ENCODE results near the gene SFTPB. TPM values are rescaled to one million over a fixed set of nuclear protein-coding genes. Genes with fewer than 3 reads are reported as not detected.

Gene SFTPB
- total RNA-seq, 6 experiments from 2014 or later: 0.06 to 1.1 (median 0.79) TPM; not detected in 2

Other genes with a start within 250 kb of the SFTPB start
- 1 to 10 TPM in 3 of 6 experiments, under 1 TPM in 1, not detected in 2; 0.40 to 3.7 (median 2.3) TPM for gene SH2D6, start 249.5 kb downstream of the SFTPB start, total RNA-seq
- gene MAT2A, start 129.0 kb downstream of the SFTPB start, total RNA-seq: 100 to 1,000 TPM in 3 of 6 experiments, 10 to 100 TPM in 3; 57.8 to 118 (median 102) TPM
- 100 to 1,000 TPM in 4 of 6 experiments, 10 to 100 TPM in 2; 89.6 to 238 (median 183) TPM for gene GGCX, start 106.7 kb downstream of the SFTPB start, total RNA-seq
- 100 to 1,000 TPM in 1 of 6 experiments, 10 to 100 TPM in 5; 59.5 to 107 (median 74.5) TPM for gene VAMP8, start 90.6 kb downstream of the SFTPB start, total RNA-seq
- 10 to 100 TPM; 27.2 to 50.1 (median 34.7) TPM for gene VAMP5, start 83.8 kb downstream of the SFTPB start, total RNA-seq
- gene RNF181, start 72.5 kb downstream of the SFTPB start, total RNA-seq: 100 to 1,000 TPM in 2 of 6 experiments, 10 to 100 TPM in 4; 54.5 to 123 (median 66.6) TPM
- gene TMEM150A, start 65.5 kb downstream of the SFTPB start, total RNA-seq: 10 to 100 TPM; 20.0 to 26.7 (median 21.9) TPM
- gene C2orf68, start 56.1 kb downstream of the SFTPB start, total RNA-seq: 10 to 100 TPM in 5 of 6 experiments, 1 to 10 TPM in 1; 7.6 to 22.7 (median 14.8) TPM
- 10 to 100 TPM; 14.7 to 32.8 (median 17.9) TPM for gene USP39, start 52.0 kb downstream of the SFTPB start, total RNA-seq
- gene GNLY, start 26.2 kb upstream of the SFTPB start, total RNA-seq: 1 to 10 TPM in 5 of 6 experiments, under 1 TPM in 1; 0.92 to 3.1 (median 1.6) TPM
- gene ATOH8, start 85.8 kb upstream of the SFTPB start, total RNA-seq: 10 to 100 TPM in 4 of 6 experiments, 1 to 10 TPM in 2; 5.3 to 78.0 (median 46.2) TPM
- gene ST3GAL5, start 220.8 kb upstream of the SFTPB start, total RNA-seq: 10 to 100 TPM in 4 of 6 experiments, 1 to 10 TPM in 2; 8.6 to 22.2 (median 10.9) TPM